A673 (cell line): ENCODE results near the gene SCGB2B2. TPM values are rescaled to one million over a fixed set of nuclear protein-coding genes. Genes with fewer than 3 reads are reported as not detected.

Source experiments
- BruUV-seq: library from RNA; stranded (reverse); fragments of 400-500 nt; replicated peaks from 2 replicates; lab custom pipeline; 2021; lab: Mats Ljungman, UMichigan
- CTCF ChIA-PET: fragments of 300-600 bp; sonication (Branson Sonifier 250); formaldehyde crosslinking; loops from one replicate; lab custom pipeline; 2022; ENCODE audit warnings: antibody characterized with exemption; lab: Charles Lee
- POLR2A ChIA-PET: fragments of 300-600 bp; sonication (Branson Sonifier 250); formaldehyde crosslinking; loops from one replicate; lab custom pipeline; 2022; ENCODE audit warnings: antibody characterized with exemption; ENCODE audit not compliant: low non-redundant PET; lab: Charles Lee
- DNase-seq: peaks from one replicate; pipeline ENCODE4 v3.0.0-alpha.2; 2015; ENCODE audit warnings: low spot score
- H3K27ac ChIP-seq: fragments of 200-600 bp; sonication (generic); 2 replicates; pipeline ENCODE4 v1.5.1; 2016; ENCODE audit warnings: mixed run types, low read depth, mild to moderate bottlenecking, mixed read lengths, antibody characterized with exemption, low read length; ENCODE audit not compliant: poor library complexity, severe bottlenecking
- H3K27me3 ChIP-seq: fragments of 200-600 bp; sonication (generic); replicated peaks from 2 replicates; pipeline ENCODE4 v1.6.1; 2017; ENCODE audit warnings: mixed run types, low read depth, mild to moderate bottlenecking, mixed read lengths, antibody characterized with exemption, low read length; ENCODE audit not compliant: insufficient read depth, poor library complexity
- H3K36me3 ChIP-seq: fragments of 200-600 bp; sonication (generic); 2 replicates; pipeline ENCODE4 v1.6.1; 2016; ENCODE audit warnings: mixed run types, mild to moderate bottlenecking, mixed read lengths, antibody characterized with exemption, low read length; ENCODE audit not compliant: insufficient read depth, poor library complexity, severe bottlenecking
- H3K4me1 ChIP-seq: fragments of 200-600 bp; sonication (generic); 2 replicates; pipeline ENCODE4 v1.6.1; 2017; ENCODE audit warnings: mixed run types, mild to moderate bottlenecking, mixed read lengths, antibody characterized with exemption, low read length; ENCODE audit not compliant: insufficient read depth, poor library complexity, severe bottlenecking
- H3K4me3 ChIP-seq: fragments of 200-600 bp; sonication (generic); 2 replicates; pipeline ENCODE4 v1.5.1; 2016; ENCODE audit warnings: low read depth, mixed run types, mild to moderate bottlenecking, mixed read lengths, low read length; ENCODE audit not compliant: poor library complexity, severe bottlenecking
- H3K9me3 ChIP-seq: fragments of 200-600 bp; sonication (generic); 2 replicates; pipeline ENCODE4 v1.6.1; 2016; ENCODE audit warnings: mixed run types, low read depth, mild to moderate bottlenecking, mixed read lengths, antibody characterized with exemption, low read length; ENCODE audit not compliant: poor library complexity, severe bottlenecking
- CTCF ChIP-seq: fragments of 300-800, 200-600 bp; sonication (generic); conservative IDR thresholded peaks from 2 replicates; pipeline ENCODE4 v1.5.1; 2017; ENCODE audit warnings: low read depth, mild to moderate bottlenecking, antibody characterized with exemption, low read length, moderate library complexity, mixed read lengths
- EZH2 ChIP-seq: fragments of 200-600 bp; sonication (generic); IDR thresholded peaks from 2 replicates; pipeline ENCODE4 v1.6.1; 2017; ENCODE audit warnings: borderline replicate concordance, low read depth, mild to moderate bottlenecking, mixed read lengths, antibody characterized with exemption, low read length; ENCODE audit not compliant: poor library complexity, severe bottlenecking
- intact Hi-C: fragments of 100-400 bp; cut with micrococcal nuclease; formaldehyde crosslinking; loops from one replicate; pipeline ENCODE4 v1.10.0; 2022; ENCODE audit not compliant: unreplicated experiment
- total RNA-seq: library from RNA; stranded (reverse); gene quantifications from 2 replicates; pipeline ENCODE4 v1.2.3, GENCODE V29; 2021

Gene SCGB2B2
- total RNA-seq, 1 experiment from 2014 or later = 0.24 TPM

- no peak overlapping the region for H3K27ac ChIP-seq
- no peak overlapping the region for H3K4me3 ChIP-seq
- no peaks in the 10 kb centered on the region for H3K36me3 ChIP-seq
- peaks cover 21% of the 10 kb centered on the region for H3K9me3 ChIP-seq
- H3K27me3 ChIP-seq = no peaks in the 10 kb centered on the region
- TF ChIP-seq EZH2 (no peak), CTCF (no peak)
- ChIA-PET POLR2A (interaction anchor here (0.6 kb wide), 1 partner anchor 35 kb away, joined by 4 read pairs; no protein-coding TSS in a partner anchor), CTCF (no interaction called here)
- BruUV-seq = no TSS peak
- no peak for DNase-seq
- intact Hi-C loops = loop anchor here (1.0 to 10.0 kb wide), 3 partner anchors 73 to 937 kb away; no protein-coding TSS in a partner anchor
- H3K4me1 ChIP-seq = no peaks in the 10 kb centered on the region
Observed at GRCh38 chr19:34711890-34712289, 34.9 kb upstream of the SCGB2B2 start.

- BruUV-seq = no TSS peak
- no peaks in the 10 kb centered on the region for H3K4me1 ChIP-seq
- no peak overlapping the region for H3K27ac ChIP-seq
- H3K9me3 ChIP-seq = peaks cover under 1% of the 10 kb centered on the region
- no peaks in the 10 kb centered on the region for H3K27me3 ChIP-seq
- intact Hi-C loops = no loop called here
- CTCF ChIA-PET = no interaction called here
- POLR2A ChIA-PET = no interaction called here
- H3K36me3 ChIP-seq = no peaks in the 10 kb centered on the region
- H3K4me3 ChIP-seq = no peak overlapping the region
- TF ChIP-seq EZH2 = no peak
- TF ChIP-seq CTCF = no peak
- no peak for DNase-seq
Observed at GRCh38 chr19:34707661-34708060, 30.7 kb upstream of the SCGB2B2 start.

GRCh38 chr19:34692549-34692948 lies 15.6 kb upstream of the SCGB2B2 start:
- POLR2A ChIA-PET = no interaction called here
- intact Hi-C loops = no loop called here
- H3K4me1 ChIP-seq = no peaks in the 10 kb centered on the region

More at GRCh38 chr19:34692549-34692948, 15.6 kb upstream of the SCGB2B2 start:
- no peaks in the 10 kb centered on the region for H3K36me3 ChIP-seq
- CTCF ChIA-PET = no interaction called here
- H3K9me3 ChIP-seq = peaks cover 4% of the 10 kb centered on the region
- TF ChIP-seq CTCF (no peak), EZH2 (no peak)
- DNase-seq = no peak
- peaks cover 9% of the 10 kb centered on the region for H3K27me3 ChIP-seq
- no peak overlapping the region for H3K27ac ChIP-seq
- no TSS peak for BruUV-seq
- no peak overlapping the region for H3K4me3 ChIP-seq
